Right lobe of liver (tissue), 6 donors: Measurements from ENCODE around the gene WDR83. TPM values are rescaled to one million over a fixed set of nuclear protein-coding genes. Genes with fewer than 3 reads are reported as not detected.
A peak's percentile ranks its signal among the peaks of the same experiment; 100 is the strongest.
"Not testable (repeated sequence)": the region's sequence is repeated elsewhere in the genome, so short reads cannot be mapped to it uniquely, and the experiment has no call there.

ENCODE experiments used
- ATAC-seq, 4 donors: fragments of 200-7000 bp; cut with Tn5 transposase; one replicate each; pipeline ENCODE4 v1.9.1; 2020; ENCODE audit warnings: mild to moderate bottlenecking in 4 of 4, moderate library complexity in 4 of 4
- DNase-seq, 3 donors: peaks; one replicate each; pipeline ENCODE4 v3.0.0-alpha.2; 2020
- H3K27ac ChIP-seq, 3 donors: fragments of 200-600 bp; one replicate each; pipeline ENCODE4 v1.8.0; 2022
- H3K27me3 ChIP-seq, 2 donors: fragments of 200-600 bp; one replicate each; pipeline ENCODE4 v1.8.0; 2022
- H3K36me3 ChIP-seq, 4 donors: fragments of 200-600 bp; sonication (generic) in 1 of 4; one replicate each; pipeline versions ENCODE4 v1.5.1 to v1.8.0; 2017 to 2022; ENCODE audit warnings: control low read depth in 1 of 4
- H3K4me1 ChIP-seq, 4 donors: fragments of 200-600 bp; sonication (generic) in 1 of 4; one replicate each; pipeline versions ENCODE4 v1.5.1 to v1.8.0; 2017 to 2022; ENCODE audit warnings: control low read depth in 1 of 4
- H3K4me3 ChIP-seq, 3 donors: fragments of 200-600 bp; one replicate each; pipeline ENCODE4 v1.8.0; 2022
- H3K9me3 ChIP-seq, 4 donors: fragments of 200-600 bp; sonication (generic) in 1 of 4; one replicate each; pipeline versions ENCODE4 v1.5.1 to v1.8.0; 2017 to 2022; ENCODE audit warnings: control low read depth in 1 of 4
- POLR2A ChIP-seq: fragments of 450-650 bp; IDR thresholded peaks from one replicate; pipeline ENCODE4 v1.6.1; 2017; ENCODE audit warnings: antibody characterized with exemption, mild to moderate bottlenecking
- WGBS: methylation state at CpG from one replicate; pipeline ENCODE4 v1.1.6; 2018; ENCODE audit warnings: low coverage, low lambda C conversion rate; ENCODE audit not compliant: insufficient coverage; ENCODE audit errors: missing lambda C conversion rate; 5-methylcytosine and 5-hydroxymethylcytosine counted together
- intact Hi-C, 2 donors: fragments of 100-400 bp; cut with DNase I; formaldehyde crosslinking; loops; one replicate each; pipeline versions ENCODE4 v1.11.2 to v1.14.1; 2022
- long read RNA-seq: library from polyadenylated mRNA; unstranded; transcript quantifications from one replicate; pipeline ENCODE4 v2.0.0, GENCODE V29; 2019
- total RNA-seq, 6 experiments: library from RNA; depleted of rRNA in 2 of 6; stranded (reverse); fragments of >200 nt in 2 of 6; fragmentation: NEBNext Ultra II Directional in 3 of 6; extraction: Animal tissue kit (Norgen Biotek cat#: 25700) in 3 of 6; gene quantifications; one replicate each; pipeline versions ENCODE4 v1.1.0 to v1.2.4, GENCODE V29; 2016 to 2023
- TF ChIP-seq, protein P1 (sequence below), 4 donors: fragments of 200-600 bp in 3 of 4; fragments of 450-650 bp in 1 of 4; IDR thresholded peaks; one replicate each; pipeline versions ENCODE4 v1.5.1 to v1.8.0; 2016 to 2022; ENCODE audit warnings: antibody characterized with exemption in 4 of 4, mild to moderate bottlenecking in 2 of 4
- donor health status: DM: no; HTN: yes; CAD: no.
- donor health status: DM: no; HTN: no; CAD: no.
- donor health status: DM: no; HTN: no; CAD: no.
- donor health status: DM: no; HTN: yes; CAD: no.
- donor health status: DM: no; HTN: yes; CAD: no.

The WDR83 gene, protein sequence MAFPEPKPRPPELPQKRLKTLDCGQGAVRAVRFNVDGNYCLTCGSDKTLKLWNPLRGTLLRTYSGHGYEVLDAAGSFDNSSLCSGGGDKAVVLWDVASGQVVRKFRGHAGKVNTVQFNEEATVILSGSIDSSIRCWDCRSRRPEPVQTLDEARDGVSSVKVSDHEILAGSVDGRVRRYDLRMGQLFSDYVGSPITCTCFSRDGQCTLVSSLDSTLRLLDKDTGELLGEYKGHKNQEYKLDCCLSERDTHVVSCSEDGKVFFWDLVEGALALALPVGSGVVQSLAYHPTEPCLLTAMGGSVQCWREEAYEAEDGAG
- 1 to 10 TPM; 2.5 to 6.2 (median 4.2) TPM for total RNA-seq
- long read RNA-seq, partial matches to known transcripts = 0 of 1 reads
- long read RNA-seq, other reads (novel, unspliced or antisense) = 0 of 1 reads

DNA sequence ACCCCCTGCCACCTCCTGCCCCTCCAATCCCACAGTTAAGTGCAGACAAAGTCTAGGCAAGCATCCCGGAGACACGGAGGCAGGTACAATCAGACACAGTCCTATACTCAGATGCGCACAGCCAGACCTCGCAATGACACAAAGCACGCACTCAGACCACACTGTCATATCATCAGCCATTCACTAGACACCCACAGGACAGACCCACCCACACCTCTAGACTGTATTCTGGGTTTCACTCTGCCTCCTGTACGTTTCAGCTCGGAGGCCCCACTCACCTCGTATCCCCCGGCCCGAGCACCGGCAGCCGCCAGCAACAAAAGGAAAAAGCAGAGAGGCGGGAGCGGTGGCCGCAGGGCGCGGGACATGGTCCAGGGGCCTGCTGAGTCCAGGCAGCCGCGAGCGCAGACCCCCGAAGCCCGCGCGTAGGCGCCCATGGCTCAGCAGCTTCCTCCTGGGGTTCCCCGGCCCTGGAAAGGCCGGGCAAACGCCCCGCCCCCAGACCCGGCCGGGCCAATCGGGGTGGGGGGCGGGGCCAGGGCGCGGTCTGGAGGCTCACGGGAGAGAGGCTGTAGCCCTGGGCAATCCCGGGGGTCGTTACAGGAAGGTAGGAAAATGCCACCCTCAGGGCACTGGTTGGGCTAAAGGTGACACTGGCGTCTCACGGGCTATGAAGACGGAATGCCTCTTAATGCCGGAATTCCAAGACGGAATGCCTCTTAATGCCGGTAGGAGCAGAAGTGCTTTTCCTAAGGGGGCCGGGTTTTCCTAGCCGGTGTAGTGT lies at the start of gene WDR83, which contains the start of gene MAN2B1:
Gene WDR83, plus strand, starts transcription at position 543 of the 784 bp plus-strand sequence. CDS start 2,984 bp downstream, outside the sequence.
Gene MAN2B1, minus strand, starts transcription at position 478 of the 784 bp plus-strand sequence. Its CDS starts 41 bp downstream, at position 437.
- no peaks in the 10 kb centered on the region for H3K9me3 ChIP-seq
- H3K27ac ChIP-seq = peak within 1 kb of the TSS; percentile 12 to 81 (median 65)
- TF ChIP-seq, protein P1, sequence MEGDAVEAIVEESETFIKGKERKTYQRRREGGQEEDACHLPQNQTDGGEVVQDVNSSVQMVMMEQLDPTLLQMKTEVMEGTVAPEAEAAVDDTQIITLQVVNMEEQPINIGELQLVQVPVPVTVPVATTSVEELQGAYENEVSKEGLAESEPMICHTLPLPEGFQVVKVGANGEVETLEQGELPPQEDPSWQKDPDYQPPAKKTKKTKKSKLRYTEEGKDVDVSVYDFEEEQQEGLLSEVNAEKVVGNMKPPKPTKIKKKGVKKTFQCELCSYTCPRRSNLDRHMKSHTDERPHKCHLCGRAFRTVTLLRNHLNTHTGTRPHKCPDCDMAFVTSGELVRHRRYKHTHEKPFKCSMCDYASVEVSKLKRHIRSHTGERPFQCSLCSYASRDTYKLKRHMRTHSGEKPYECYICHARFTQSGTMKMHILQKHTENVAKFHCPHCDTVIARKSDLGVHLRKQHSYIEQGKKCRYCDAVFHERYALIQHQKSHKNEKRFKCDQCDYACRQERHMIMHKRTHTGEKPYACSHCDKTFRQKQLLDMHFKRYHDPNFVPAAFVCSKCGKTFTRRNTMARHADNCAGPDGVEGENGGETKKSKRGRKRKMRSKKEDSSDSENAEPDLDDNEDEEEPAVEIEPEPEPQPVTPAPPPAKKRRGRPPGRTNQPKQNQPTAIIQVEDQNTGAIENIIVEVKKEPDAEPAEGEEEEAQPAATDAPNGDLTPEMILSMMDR (IDR thresholded peaks at IDR 0.05) = no peak
- peak; percentile 30 for TF ChIP-seq POLR2A
- ATAC-seq = peak; percentile 79 to 86 (median 82)
- WGBS = 0% methylated on average over 11 of the region's 46 CpGs
- H3K4me3 ChIP-seq = peak within 1 kb of the TSS; percentile 68 to 93 (median 83)
- H3K27me3 ChIP-seq = no peaks in the 10 kb centered on the region
- intact Hi-C loops = loop anchor here in 1 of 2 donors (10.0 kb wide), 1 partner anchor 102 kb away; no protein-coding TSS in a partner anchor
- peaks cover 0 to 23% (median under 1%) of the 10 kb centered on the region in 4 donors for H3K36me3 ChIP-seq
- H3K4me1 ChIP-seq = peaks cover 0 to 28% (median 12%) of the 10 kb centered on the region in 4 donors
- DNase-seq = peak; percentile 80 to 81 (median 80)

DNA sequence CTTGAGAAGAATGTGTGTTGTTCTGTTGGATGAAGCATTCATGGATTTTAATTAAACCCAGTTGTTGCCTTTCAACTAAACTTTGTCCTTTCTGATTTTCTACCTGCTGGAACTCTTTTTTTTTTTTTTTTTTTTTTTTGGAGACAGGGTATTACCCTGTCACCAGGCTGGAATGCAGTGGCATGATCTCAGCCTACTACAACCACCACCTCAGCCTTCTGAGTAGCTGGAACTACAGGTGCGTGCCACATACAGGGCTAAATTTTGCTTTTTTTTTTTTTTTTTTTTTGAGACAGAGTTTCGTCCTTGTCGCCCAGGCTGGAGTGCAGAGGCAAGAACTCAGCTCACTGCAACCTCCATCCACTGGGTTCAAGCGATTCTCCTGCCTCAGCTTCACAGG lies 49.0 kb upstream of the WDR83 start:
- intact Hi-C loops = no loop called here
- peaks cover 0 to 6% (median under 1%) of the 10 kb centered on the region in 4 donors for H3K36me3 ChIP-seq
- DNase-seq (no peak), ATAC-seq (no peak)
- no peak overlapping the region for H3K27ac ChIP-seq
- H3K4me3 ChIP-seq = no peak overlapping the region
- TF ChIP-seq, protein P1 (IDR thresholded peaks at IDR 0.05) = no peak
- TF ChIP-seq POLR2A = no peak
- 88% methylated on average over 3 of the region's 4 CpGs for WGBS
- no peaks in the 10 kb centered on the region for H3K9me3 ChIP-seq
- H3K27me3 ChIP-seq = no peaks in the 10 kb centered on the region
- H3K4me1 ChIP-seq = peaks cover 0 to 6% (median 0%) of the 10 kb centered on the region in 4 donors

DNA sequence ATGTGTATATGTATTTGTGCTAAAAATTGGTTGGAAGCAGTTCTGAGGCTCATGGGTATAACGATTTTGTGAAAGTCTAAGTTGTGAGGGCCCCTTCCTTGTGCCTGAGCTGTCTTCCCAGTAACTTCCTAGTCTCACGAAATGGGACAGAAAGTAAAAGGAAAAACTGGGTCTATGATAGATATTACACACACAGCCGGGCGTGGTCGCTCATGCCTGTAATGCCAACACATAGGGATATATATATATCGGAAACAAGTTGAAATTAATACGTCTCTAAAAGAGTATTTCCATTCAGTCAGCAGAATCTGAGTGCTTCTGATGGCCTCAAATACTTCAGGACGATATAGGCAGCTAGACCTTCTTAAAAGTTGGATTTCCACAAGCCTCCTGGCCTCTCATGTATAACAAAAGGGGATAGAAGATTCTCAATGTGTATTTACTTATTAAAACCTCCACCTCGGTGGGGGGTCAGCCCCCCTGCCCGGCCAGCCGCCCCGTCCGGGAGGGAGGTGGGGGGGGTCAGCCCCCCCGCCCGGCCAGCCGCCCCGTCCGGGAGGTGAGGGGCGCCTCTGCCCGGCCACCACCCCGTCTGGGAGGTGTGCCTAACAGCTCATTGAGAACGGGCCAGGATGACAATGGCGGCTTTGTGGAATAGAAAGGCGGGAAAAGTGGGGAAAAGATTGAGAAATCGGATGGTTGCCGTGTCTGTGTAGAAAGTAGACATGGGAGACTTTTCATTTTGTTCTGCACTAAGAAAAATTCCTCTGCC lies 45.2 kb upstream of the WDR83 start:
- DNase-seq, H3K27me3 ChIP-seq, intact Hi-C loops, H3K4me1 ChIP-seq, H3K27ac ChIP-seq, H3K4me3 ChIP-seq, H3K9me3 ChIP-seq, ATAC-seq: not testable (repeated sequence)
- WGBS = 79% methylated on average over 17 of the region's 26 CpGs
- H3K36me3 ChIP-seq = peaks cover 0 to 27% (median 22%) of the 10 kb centered on the region in 4 donors

DNA sequence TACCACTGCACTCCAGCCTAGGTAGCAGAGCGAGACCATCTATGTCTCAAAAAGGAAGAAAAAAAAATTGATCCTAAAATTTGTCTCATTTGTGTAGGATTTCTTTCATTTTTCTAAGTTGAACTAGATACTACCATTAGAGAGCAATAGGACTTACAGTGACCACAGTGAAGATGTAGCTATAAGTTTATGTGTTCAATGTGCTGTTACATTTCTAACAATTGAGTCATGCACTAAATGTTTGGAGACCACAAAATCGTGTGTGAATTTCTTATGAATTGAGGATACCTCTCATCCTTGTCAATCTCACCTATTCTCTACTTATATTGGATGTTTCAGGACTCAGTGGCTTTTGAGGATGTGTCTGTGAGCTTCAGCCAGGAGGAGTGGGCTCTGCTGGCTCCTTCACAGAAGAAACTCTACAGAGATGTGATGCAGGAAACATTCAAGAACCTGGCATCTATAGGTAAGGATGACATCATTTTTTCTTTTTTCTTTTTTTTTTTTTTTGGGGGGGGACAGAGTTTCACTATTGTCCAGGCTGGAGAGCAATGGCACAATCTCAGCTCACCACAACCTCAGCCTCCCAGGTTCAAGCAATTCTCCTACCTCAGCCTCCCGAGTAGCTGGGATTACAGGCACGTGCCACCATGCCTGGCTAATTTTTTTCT lies 43.1 kb upstream of the WDR83 start:
- Histone ChIP-seq H3K36me3 (peaks cover 0 to 46% (median 42%) of the 10 kb centered on the region in 4 donors), H3K27ac (no peak overlapping the region), H3K4me1 (no peaks in the 10 kb centered on the region), H3K27me3 (no peaks in the 10 kb centered on the region), H3K4me3 (no peak overlapping the region), H3K9me3 (peaks cover 5 to 16% (median 12%) of the 10 kb centered on the region in 4 donors)
- WGBS = 90% methylated on average over 4 of the region's 4 CpGs
- ATAC-seq (no peak), DNase-seq (no peak)
- intact Hi-C loops = no loop called here
- TF ChIP-seq, protein P1 (IDR thresholded peaks at IDR 0.05) = no peak
- no peak for TF ChIP-seq POLR2A
